COLO668 (cell line): ENCODE data around the gene SEMA3G.

Experiments used
- DNase-seq: peaks from one replicate; lab custom pipeline; 2025; ENCODE audit not compliant: unreplicated experiment; lab: John Stamatoyannopoulos, UW

SEMA3G gene

DNA sequence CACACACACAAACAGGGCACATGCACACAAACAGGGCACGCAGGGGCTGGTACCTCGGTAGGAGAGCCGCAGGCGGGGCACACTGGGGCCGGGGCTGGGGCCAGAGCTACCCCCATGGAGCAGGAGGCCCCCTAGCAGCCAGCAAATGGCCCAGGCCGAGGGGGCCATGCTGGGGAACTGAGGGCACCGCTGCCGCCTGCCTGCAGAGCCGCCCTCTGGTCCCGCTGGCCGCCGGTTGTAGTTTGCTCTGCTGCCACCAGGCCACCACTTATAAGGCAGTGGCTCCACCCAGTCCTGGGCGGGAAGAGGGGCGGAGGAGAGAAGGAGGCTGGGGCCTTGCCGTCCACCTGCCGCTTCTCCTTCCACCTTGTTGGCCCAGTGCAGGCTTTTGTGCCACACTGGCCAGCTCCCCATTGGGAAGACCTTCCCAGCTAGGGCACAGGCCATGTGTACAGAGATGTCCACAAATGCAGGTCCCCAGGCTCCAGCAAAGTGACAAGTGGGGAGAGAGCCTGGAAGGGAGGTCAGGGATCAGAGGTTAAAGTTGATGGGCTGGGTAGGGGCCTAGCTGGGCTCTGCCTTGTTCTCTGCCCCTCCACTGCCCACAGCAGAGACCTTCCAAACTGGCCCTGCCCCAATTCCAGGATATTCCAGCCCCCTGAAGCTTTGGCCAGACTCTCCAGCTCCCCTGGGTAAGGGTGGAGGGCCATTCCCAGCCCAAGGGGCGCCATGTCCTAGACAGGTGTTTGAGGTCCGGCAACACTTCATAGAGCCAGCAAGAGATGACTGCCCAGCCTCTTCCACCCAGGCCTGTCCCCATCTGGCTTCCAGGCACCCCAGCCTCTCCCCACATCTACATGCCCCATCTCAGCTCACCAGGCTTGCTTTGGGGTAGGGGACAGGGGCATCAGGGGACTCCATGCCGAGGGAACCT is at the start of gene SEMA3G:
Gene SEMA3G (minus strand): TSS at position 244 of the 934 bp plus-strand sequence. CDS start 76 bp downstream, at position 168.
- DNase-seq = peak; percentile 75

GRCh38 chr3:52494445-52494844 is 49.5 kb upstream of the SEMA3G start:
- DNase-seq = peak; percentile 60

- DNase-seq = peak; percentile 2
Measured at GRCh38 chr3:52493232-52494017, 48.5 kb upstream of the SEMA3G start.

DNA sequence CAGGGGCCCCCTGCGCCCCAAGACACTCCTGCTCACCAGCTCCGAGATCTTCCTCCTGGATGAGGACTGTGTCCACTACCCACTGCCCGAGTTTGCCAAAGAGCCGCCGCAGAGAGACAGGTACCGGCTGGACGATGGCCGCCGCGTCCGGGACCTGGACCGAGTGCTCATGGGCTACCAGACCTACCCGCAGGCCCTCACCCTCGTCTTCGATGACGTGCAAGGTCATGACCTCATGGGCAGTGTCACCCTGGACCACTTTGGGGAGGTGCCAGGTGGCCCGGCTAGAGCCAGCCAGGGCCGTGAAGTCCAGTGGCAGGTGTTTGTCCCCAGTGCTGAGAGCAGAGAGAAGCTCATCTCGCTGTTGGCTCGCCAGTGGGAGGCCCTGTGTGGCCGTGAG is 47.2 kb upstream of the SEMA3G start:
- DNase-seq = no peak

GRCh38 chr3:52490939-52491526 is 46.1 kb upstream of the SEMA3G start:
- no peak for DNase-seq

DNA sequence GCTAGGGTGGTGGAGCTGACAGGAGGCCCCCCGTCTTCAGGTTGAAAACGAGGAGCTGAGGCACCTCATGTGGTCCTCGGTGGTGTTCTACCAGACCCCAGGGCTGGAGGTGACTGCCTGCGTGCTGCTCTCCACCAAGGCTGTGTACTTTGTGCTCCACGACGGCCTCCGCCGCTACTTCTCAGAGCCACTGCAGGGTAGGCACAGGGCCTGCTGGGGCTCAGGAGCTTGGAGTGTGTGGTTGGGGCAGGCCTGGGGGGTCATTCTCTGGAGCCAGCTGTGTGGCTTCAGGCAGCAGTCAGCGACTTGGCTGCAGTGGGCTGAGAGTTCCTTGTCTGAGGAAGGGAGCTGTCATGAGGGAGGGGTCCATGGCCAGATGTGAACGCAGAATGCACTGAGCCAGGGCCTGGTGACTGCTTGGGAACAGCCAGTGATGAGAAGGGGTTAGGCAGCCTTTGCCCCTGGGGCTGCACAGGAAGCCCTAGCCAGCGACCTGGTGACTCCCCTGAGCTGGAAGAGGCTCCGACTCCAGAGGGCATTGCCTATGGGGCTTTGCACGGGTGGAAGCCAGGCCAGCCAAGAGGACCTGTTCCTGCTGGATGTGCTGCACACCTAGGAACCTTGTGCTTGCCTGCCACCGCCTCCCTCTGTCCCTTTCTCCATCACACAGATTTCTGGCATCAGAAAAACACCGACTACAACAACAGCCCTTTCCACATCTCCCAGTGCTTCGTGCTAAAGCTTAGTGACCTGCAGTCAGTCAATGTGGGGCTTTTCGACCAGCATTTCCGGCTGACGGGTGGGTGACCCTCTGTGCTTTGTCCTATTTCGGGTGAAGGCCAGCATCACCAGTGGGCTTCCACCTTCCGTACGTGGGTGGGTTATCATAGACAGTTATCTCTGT is 45.4 kb upstream of the SEMA3G start:
- no peak for DNase-seq

GRCh38 chr3:52489453-52489852 is 44.5 kb upstream of the SEMA3G start:
- no peak for DNase-seq

GRCh38 chr3:52488746-52489145 is 43.8 kb upstream of the SEMA3G start:
- no peak for DNase-seq

- no peak for DNase-seq
Measured at GRCh38 chr3:52487788-52488691, 43.1 kb upstream of the SEMA3G start.

- DNase-seq = no peak
Measured at GRCh38 chr3:52487050-52487787, 42.3 kb upstream of the SEMA3G start.

- no peak for DNase-seq
Measured at GRCh38 chr3:52484680-52485461, 40.0 kb upstream of the SEMA3G start.

DNA sequence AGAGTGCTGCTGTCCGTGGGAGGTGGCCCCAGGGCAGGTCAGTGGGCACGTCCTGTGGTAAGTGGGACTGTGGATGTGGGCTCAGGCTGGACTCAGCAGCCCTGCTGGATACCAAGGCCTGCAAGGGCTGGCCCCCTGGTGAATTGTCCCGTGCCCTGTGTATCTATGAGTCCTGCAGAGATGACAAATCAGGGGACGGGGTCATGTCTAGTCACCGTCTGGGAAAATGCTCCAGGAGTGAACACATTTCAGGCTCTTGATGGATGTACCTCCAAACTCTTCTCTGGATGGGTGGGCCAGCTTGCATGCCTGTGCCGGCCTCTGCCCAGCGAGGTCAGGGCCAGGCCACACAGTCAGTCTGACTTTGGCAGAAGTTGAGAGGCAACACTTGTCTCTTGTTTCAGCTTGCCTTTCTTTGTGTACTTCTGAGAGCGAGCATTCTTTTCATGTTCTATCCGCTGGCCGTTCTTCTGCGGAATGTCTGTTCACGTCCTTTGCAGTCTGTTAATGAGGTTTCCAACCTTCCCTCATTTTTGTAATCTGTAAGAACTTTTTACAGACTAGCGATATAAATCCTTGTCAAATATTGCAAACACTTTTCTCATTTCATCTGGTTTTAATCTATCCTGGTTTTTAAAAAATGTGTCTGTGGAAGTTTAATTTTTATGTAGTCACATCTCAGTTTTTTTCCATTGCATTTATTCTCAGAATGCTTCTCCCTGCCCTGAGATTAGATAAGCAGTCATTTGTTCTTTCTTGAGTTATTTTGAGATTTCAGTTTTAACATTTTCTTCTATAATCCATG is 38.9 kb upstream of the SEMA3G start:
- DNase-seq = no peak

DNA sequence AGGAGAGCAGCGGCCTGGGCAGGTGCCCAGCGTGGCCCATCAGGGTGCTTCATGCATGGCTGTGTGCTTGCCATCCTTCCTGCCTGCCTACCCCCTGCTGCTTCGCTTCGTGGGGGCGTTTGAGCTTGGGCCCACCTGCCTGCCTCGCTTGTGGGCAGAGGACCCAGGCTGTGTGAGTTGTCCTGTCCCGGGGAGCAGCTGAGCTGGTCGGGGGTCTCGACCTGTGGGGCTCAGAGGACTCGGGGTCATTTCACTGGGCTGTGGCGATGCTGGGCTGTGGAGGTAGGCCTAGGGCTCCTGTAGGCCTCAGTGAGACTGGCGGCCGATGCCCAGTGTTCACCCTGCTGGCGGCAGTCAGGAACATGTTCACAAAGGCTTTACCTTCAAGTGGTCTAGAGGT is 38.2 kb upstream of the SEMA3G start:
- no peak for DNase-seq

- peak; percentile 20 for DNase-seq
Measured at GRCh38 chr3:52481819-52482521, 37.1 kb upstream of the SEMA3G start.

GRCh38 chr3:52480768-52481715 is 36.1 kb upstream of the SEMA3G start:
- no peak for DNase-seq
